HUES48 (cell line): Measurements from ENCODE around the gene SRRM2.

ENCODE experiments used
- H3K27ac ChIP-seq: one replicate; pipeline ENCODE4 v1.7.0; 2013; ENCODE audit warnings: low read depth, low read length, inconsistent platforms
- H3K27me3 ChIP-seq: 2 replicates; pipeline ENCODE4 v1.6.1; 2013; ENCODE audit warnings: mild to moderate bottlenecking, low read length; ENCODE audit not compliant: control insufficient read depth, insufficient read depth
- H3K36me3 ChIP-seq: 2 replicates; pipeline ENCODE4 v1.6.1; 2013; ENCODE audit warnings: low read length; ENCODE audit not compliant: control insufficient read depth, insufficient read depth
- H3K4me1 ChIP-seq: 2 replicates; pipeline ENCODE4 v1.6.1; 2013; ENCODE audit warnings: mild to moderate bottlenecking, low read length; ENCODE audit not compliant: control insufficient read depth, insufficient read depth
- H3K4me3 ChIP-seq: 2 replicates; pipeline ENCODE4 v1.5.1; 2013; ENCODE audit warnings: mild to moderate bottlenecking, low read depth, low read length
- H3K9ac ChIP-seq: 2 replicates; pipeline ENCODE4 v1.6.1; 2013; ENCODE audit warnings: mild to moderate bottlenecking, low read depth, low read length, moderate library complexity
- H3K9me3 ChIP-seq: 2 replicates; pipeline ENCODE4 v1.6.1; 2013; ENCODE audit warnings: low read length; ENCODE audit not compliant: control insufficient read depth, insufficient read depth

The SRRM2 gene

GRCh38 chr16:2708955-2709587 is 43.4 kb upstream of the SRRM2 start:
- Histone ChIP-seq H3K9me3 (no peaks in the 10 kb centered on the region), H3K4me1 (no peaks in the 10 kb centered on the region), H3K27ac (no peak overlapping the region), H3K9ac (no peak overlapping the region), H3K4me3 (no peak overlapping the region), H3K36me3 (peaks cover 35% of the 10 kb centered on the region), H3K27me3 (no peaks in the 10 kb centered on the region)

- H3K9ac ChIP-seq = no peak overlapping the region
- H3K9me3 ChIP-seq = no peaks in the 10 kb centered on the region
- H3K4me1 ChIP-seq = no peaks in the 10 kb centered on the region
- peaks cover 30% of the 10 kb centered on the region for H3K36me3 ChIP-seq
- H3K27ac ChIP-seq = no peak overlapping the region
- no peaks in the 10 kb centered on the region for H3K27me3 ChIP-seq
- no peak overlapping the region for H3K4me3 ChIP-seq
Observed at GRCh38 chr16:2709588-2709984, 42.9 kb upstream of the SRRM2 start.

- Histone ChIP-seq H3K9me3 (no peaks in the 10 kb centered on the region), H3K36me3 (peaks cover 24% of the 10 kb centered on the region), H3K27ac (no peak overlapping the region), H3K9ac (no peak overlapping the region), H3K4me1 (no peaks in the 10 kb centered on the region), H3K27me3 (no peaks in the 10 kb centered on the region), H3K4me3 (no peak overlapping the region)
Observed at GRCh38 chr16:2710021-2710710, 42.3 kb upstream of the SRRM2 start.

- Histone ChIP-seq H3K4me1 (no peaks in the 10 kb centered on the region), H3K9ac (no peak overlapping the region), H3K36me3 (peaks cover 19% of the 10 kb centered on the region), H3K4me3 (no peak overlapping the region), H3K27ac (no peak overlapping the region), H3K9me3 (no peaks in the 10 kb centered on the region), H3K27me3 (no peaks in the 10 kb centered on the region)
Observed at GRCh38 chr16:2710711-2711231, 41.7 kb upstream of the SRRM2 start.

- H3K27me3 ChIP-seq = no peaks in the 10 kb centered on the region
- H3K36me3 ChIP-seq = peaks cover 19% of the 10 kb centered on the region
- H3K9me3 ChIP-seq = no peaks in the 10 kb centered on the region
- no peak overlapping the region for H3K9ac ChIP-seq
- no peak overlapping the region for H3K4me3 ChIP-seq
- H3K4me1 ChIP-seq = no peaks in the 10 kb centered on the region
- H3K27ac ChIP-seq = no peak overlapping the region
Observed at GRCh38 chr16:2711370-2712062, 40.9 kb upstream of the SRRM2 start.

GRCh38 chr16:2712063-2712441 is 40.4 kb upstream of the SRRM2 start:
- Histone ChIP-seq H3K27ac (no peak overlapping the region), H3K4me1 (no peaks in the 10 kb centered on the region), H3K36me3 (peaks cover 18% of the 10 kb centered on the region), H3K9me3 (no peaks in the 10 kb centered on the region), H3K9ac (no peak overlapping the region), H3K27me3 (no peaks in the 10 kb centered on the region), H3K4me3 (no peak overlapping the region)

- H3K27me3 ChIP-seq = no peaks in the 10 kb centered on the region
- H3K9me3 ChIP-seq = no peaks in the 10 kb centered on the region
- no peaks in the 10 kb centered on the region for H3K4me1 ChIP-seq
- H3K36me3 ChIP-seq = peaks cover 13% of the 10 kb centered on the region
- no peak overlapping the region for H3K27ac ChIP-seq
- H3K4me3 ChIP-seq = no peak overlapping the region
- no peak overlapping the region for H3K9ac ChIP-seq
Observed at GRCh38 chr16:2712546-2712945, 39.9 kb upstream of the SRRM2 start.

GRCh38 chr16:2713523-2713922 is 38.9 kb upstream of the SRRM2 start:
- Histone ChIP-seq H3K4me1 (no peaks in the 10 kb centered on the region), H3K9ac (no peak overlapping the region), H3K36me3 (peaks cover 3% of the 10 kb centered on the region), H3K4me3 (no peak overlapping the region), H3K9me3 (no peaks in the 10 kb centered on the region), H3K27me3 (no peaks in the 10 kb centered on the region), H3K27ac (no peak overlapping the region)

- no peaks in the 10 kb centered on the region for H3K4me1 ChIP-seq
- H3K36me3 ChIP-seq = no peaks in the 10 kb centered on the region
- no peaks in the 10 kb centered on the region for H3K9me3 ChIP-seq
- no peaks in the 10 kb centered on the region for H3K27me3 ChIP-seq
- no peak overlapping the region for H3K9ac ChIP-seq
- H3K4me3 ChIP-seq = no peak overlapping the region
- H3K27ac ChIP-seq = no peak overlapping the region
Observed at GRCh38 chr16:2713985-2714774, 38.3 kb upstream of the SRRM2 start.

- Histone ChIP-seq H3K9ac (no peak overlapping the region), H3K27me3 (no peaks in the 10 kb centered on the region), H3K9me3 (no peaks in the 10 kb centered on the region), H3K4me3 (no peak overlapping the region), H3K27ac (no peak overlapping the region), H3K36me3 (no peaks in the 10 kb centered on the region), H3K4me1 (no peaks in the 10 kb centered on the region)
Observed at GRCh38 chr16:2715064-2715463, 37.4 kb upstream of the SRRM2 start.
